PC-3 (cell line): Measurements from ENCODE around the gene MSI2. TPM values are rescaled to one million over a fixed set of nuclear protein-coding genes. Genes with fewer than 3 reads are reported as not detected.

Experiments
- ATAC-seq: fragments of 200-7000 bp; cut with Tn5 transposase; 2 replicates; pipeline ENCODE4 v1.9.1; 2020; ENCODE audit warnings: mild to moderate bottlenecking, moderate library complexity
- BruUV-seq: library from RNA; stranded (reverse); fragments of 400-500 nt; replicated peaks from 2 replicates; lab custom pipeline; 2021; lab: Mats Ljungman, UMichigan
- CTCF ChIA-PET: fragments of 300-600 bp; sonication (Branson Sonifier 250); formaldehyde crosslinking; loops from one replicate; lab custom pipeline; 2022; ENCODE audit warnings: antibody characterized with exemption; lab: Charles Lee
- POLR2A ChIA-PET: fragments of 300-600 bp; sonication (Branson Sonifier 250); formaldehyde crosslinking; loops from one replicate; lab custom pipeline; 2022; ENCODE audit warnings: antibody characterized with exemption; ENCODE audit not compliant: unreplicated experiment; lab: Charles Lee
- DNase-seq: peaks from one replicate; pipeline ENCODE4 v3.0.0-alpha.2; 2015
- H2AFZ ChIP-seq: fragments of 300-600 bp; sonication (generic); 2 replicates; pipeline ENCODE4 v1.6.0; 2016; ENCODE audit warnings: antibody characterized with exemption, low read length
- H3F3A ChIP-seq: fragments of 300-600 bp; sonication (generic); one replicate; pipeline ENCODE4 v1.6.0; 2017; ENCODE audit warnings: antibody characterized with exemption, low read length, control low read depth, mild to moderate bottlenecking; ENCODE audit not compliant: unreplicated experiment
- H3K27ac ChIP-seq: fragments of 300-600 bp; sonication (generic); 2 replicates; pipeline ENCODE4 v1.5.1; 2016; ENCODE audit warnings: mild to moderate bottlenecking, low read length
- H3K27me3 ChIP-seq: fragments of 300-600 bp; sonication (generic); 2 replicates; pipeline ENCODE4 v1.6.1; 2016; ENCODE audit warnings: low read length, mixed read lengths
- H3K36me3 ChIP-seq: fragments of 300-600 bp; sonication (generic); 2 replicates; pipeline ENCODE4 v1.6.1; 2016; ENCODE audit warnings: low read depth, mixed run types, low read length, mixed read lengths
- H3K4me1 ChIP-seq: fragments of 300-600 bp; sonication (generic); 2 replicates; pipeline ENCODE4 v1.5.1; 2016; ENCODE audit warnings: low read length; ENCODE audit not compliant: insufficient read depth
- H3K4me2 ChIP-seq: fragments of 300-600 bp; sonication (generic); 2 replicates; pipeline ENCODE4 v1.6.0; 2016; ENCODE audit warnings: low read length
- H3K4me3 ChIP-seq: fragments of 300-600 bp; sonication (generic); 2 replicates; pipeline ENCODE4 v1.5.1; 2016; ENCODE audit warnings: mild to moderate bottlenecking, low read length, mixed read lengths
- H3K79me2 ChIP-seq: fragments of 300-600 bp; sonication (generic); 2 replicates; pipeline ENCODE4 v1.6.1; 2017; ENCODE audit warnings: low read length, mixed read lengths
- H3K9ac ChIP-seq: fragments of 300-600 bp; sonication (generic); 2 replicates; pipeline ENCODE4 v1.6.0; 2016; ENCODE audit warnings: mild to moderate bottlenecking, low read length
- H3K9me2 ChIP-seq: fragments of 300-600 bp; sonication (generic); replicated peaks from 2 replicates; pipeline ENCODE4 v1.6.1; 2016; ENCODE audit warnings: mixed run types, low read length, mixed read lengths
- H3K9me3 ChIP-seq: fragments of 300-600 bp; sonication (generic); 2 replicates; pipeline ENCODE4 v1.6.1; 2016; ENCODE audit warnings: low read length, mixed read lengths
- H4K20me1 ChIP-seq: fragments of 300-600 bp; sonication (generic); 2 replicates; pipeline ENCODE4 v1.6.1; 2016; ENCODE audit warnings: low read length, mixed read lengths
- EZH2 ChIP-seq: fragments of 300-600 bp; sonication (generic); IDR thresholded peaks from one replicate; pipeline ENCODE4 v1.6.1; 2017; ENCODE audit warnings: antibody characterized with exemption, mild to moderate bottlenecking, low read length; ENCODE audit not compliant: unreplicated experiment
- EZH2phosphoT487 ChIP-seq: fragments of 300-600 bp; sonication (generic); IDR thresholded peaks from 2 replicates; pipeline ENCODE4 v1.6.1; 2018; ENCODE audit warnings: mild to moderate bottlenecking, antibody characterized with exemption, low read length, borderline replicate concordance
- intact Hi-C: fragments of 100-400 bp; cut with micrococcal nuclease; formaldehyde crosslinking; loops from 2 replicates; pipeline ENCODE4 v1.9.0; 2023
- total RNA-seq: library from RNA; depleted of rRNA; stranded (reverse); fragments of >200 nt; gene quantifications from 2 replicates; pipeline ENCODE4 v1.2.3, GENCODE V29; 2014
- TF ChIP-seq, protein P1 (sequence below): fragments of 300-600 bp; sonication (generic); conservative IDR thresholded peaks from 2 replicates; pipeline ENCODE4 v1.5.1; 2017; ENCODE audit warnings: antibody characterized with exemption, low read depth, mild to moderate bottlenecking, low read length

The MSI2 gene
- total RNA-seq, 1 experiment from 2014 or later = 54.7 TPM

DNA sequence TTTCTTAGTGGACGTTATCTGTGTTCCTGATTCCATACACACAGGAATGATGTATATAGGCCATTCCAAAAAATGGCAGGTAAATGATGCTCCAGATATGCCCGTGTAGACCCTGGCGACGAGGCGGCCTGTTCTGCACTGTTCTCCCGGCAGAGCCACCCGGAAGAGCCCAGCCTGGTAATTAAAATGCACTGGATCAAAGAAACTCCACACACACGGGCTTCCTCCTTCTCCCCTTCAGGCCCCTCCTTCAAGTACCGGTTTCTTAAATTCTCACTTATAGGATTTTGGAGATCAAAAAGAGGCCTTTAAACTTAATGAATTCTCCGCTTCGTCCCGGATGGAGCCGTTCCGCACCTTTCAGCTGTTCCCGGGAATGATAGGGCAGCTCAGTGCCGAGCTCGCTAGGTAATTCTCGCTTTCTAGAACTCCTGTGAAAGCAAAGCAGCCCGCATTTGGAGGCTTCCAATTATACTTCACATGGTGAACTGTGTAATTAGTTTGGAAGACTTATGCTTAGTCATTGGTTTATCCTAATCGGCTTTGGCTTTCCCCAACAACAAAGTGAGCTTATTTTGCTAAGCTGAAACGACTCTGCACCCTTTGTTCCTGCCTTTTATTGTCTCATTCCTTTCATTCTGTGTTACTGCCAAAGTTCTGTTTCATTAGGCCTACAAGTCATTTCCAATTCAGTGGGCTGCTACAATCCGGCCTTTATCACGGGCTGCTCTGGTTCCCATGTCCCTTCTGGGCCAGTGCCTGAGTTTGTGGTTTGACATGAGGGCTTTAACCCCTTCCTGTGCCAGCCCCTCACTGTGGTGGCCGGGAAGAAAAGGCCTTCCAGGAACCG is 150.0 kb downstream of the MSI2 start:
- Histone ChIP-seq H3K4me1 (peaks cover 32% of the 10 kb centered on the region), H3K27ac (peak overlapping the region; percentile 96), H3K4me2 (peak overlapping the region; percentile 81), H3K4me3 (no peak overlapping the region), H3K9ac (peak overlapping the region; percentile 84), H3K27me3 (no peaks in the 10 kb centered on the region), H3K79me2 (peaks cover 13% of the 10 kb centered on the region), H3F3A (peaks cover 5% of the 10 kb centered on the region), H3K9me2 (no peaks in the 10 kb centered on the region), H2AFZ (no peak overlapping the region), H3K9me3 (no peaks in the 10 kb centered on the region), H4K20me1 (no peaks in the 10 kb centered on the region), H3K36me3 (no peaks in the 10 kb centered on the region)
- ATAC-seq = peak; percentile 11
- POLR2A ChIA-PET = interaction anchor here (0.5 kb wide), 1 partner anchor 65 kb away, joined by 4 read pairs; no protein-coding TSS in a partner anchor
- intact Hi-C loops = no loop called here
- no TSS peak for BruUV-seq
- TF ChIP-seq, protein P1, sequence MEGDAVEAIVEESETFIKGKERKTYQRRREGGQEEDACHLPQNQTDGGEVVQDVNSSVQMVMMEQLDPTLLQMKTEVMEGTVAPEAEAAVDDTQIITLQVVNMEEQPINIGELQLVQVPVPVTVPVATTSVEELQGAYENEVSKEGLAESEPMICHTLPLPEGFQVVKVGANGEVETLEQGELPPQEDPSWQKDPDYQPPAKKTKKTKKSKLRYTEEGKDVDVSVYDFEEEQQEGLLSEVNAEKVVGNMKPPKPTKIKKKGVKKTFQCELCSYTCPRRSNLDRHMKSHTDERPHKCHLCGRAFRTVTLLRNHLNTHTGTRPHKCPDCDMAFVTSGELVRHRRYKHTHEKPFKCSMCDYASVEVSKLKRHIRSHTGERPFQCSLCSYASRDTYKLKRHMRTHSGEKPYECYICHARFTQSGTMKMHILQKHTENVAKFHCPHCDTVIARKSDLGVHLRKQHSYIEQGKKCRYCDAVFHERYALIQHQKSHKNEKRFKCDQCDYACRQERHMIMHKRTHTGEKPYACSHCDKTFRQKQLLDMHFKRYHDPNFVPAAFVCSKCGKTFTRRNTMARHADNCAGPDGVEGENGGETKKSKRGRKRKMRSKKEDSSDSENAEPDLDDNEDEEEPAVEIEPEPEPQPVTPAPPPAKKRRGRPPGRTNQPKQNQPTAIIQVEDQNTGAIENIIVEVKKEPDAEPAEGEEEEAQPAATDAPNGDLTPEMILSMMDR = no peak
- no peak for TF ChIP-seq EZH2phosphoT487
- no peak for TF ChIP-seq EZH2
- CTCF ChIA-PET = interaction anchor here (0.5 kb wide), 1 partner anchor 341 kb away, joined by 5 read pairs; no protein-coding TSS in a partner anchor
- peak; percentile 14 for DNase-seq

DNA sequence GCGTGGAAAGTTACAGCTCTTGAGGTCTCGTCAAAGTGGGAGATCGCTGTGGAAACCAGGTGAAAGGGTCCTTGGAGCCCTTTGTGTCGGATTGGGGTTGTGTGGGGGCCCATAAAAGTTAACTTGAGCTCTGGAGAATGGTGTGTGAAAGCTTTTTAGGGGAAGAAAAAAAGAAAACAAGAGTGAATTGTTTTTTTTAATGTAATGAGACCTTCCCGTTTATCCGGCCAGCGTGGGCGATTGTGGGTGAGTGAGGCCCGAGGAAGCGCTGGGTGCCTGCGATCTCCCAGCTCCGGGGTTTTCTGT is 150.6 kb downstream of the MSI2 start:
- H3K4me3 ChIP-seq = peak overlapping the region; percentile 57; the same call in 1 of the 2 replicates
- no peaks in the 10 kb centered on the region for H3K9me2 ChIP-seq
- intact Hi-C loops = no loop called here
- DNase-seq (no peak), ATAC-seq (no peak)
- H3K36me3 ChIP-seq = no peaks in the 10 kb centered on the region
- H3K27me3 ChIP-seq = no peaks in the 10 kb centered on the region
- POLR2A ChIA-PET = no interaction called here
- BruUV-seq = no TSS peak
- CTCF ChIA-PET = no interaction called here
- peak overlapping the region; percentile 84 for H3K9ac ChIP-seq
- H3K9me3 ChIP-seq = no peaks in the 10 kb centered on the region
- H3K4me2 ChIP-seq = peak overlapping the region; percentile 81
- H3K4me1 ChIP-seq = peaks cover 32% of the 10 kb centered on the region
- no peaks in the 10 kb centered on the region for H4K20me1 ChIP-seq
- H3K79me2 ChIP-seq = peaks cover 13% of the 10 kb centered on the region
- H3F3A ChIP-seq = peaks cover 5% of the 10 kb centered on the region
- peak overlapping the region; percentile 58; the same call in 1 of the 2 replicates for H2AFZ ChIP-seq
- H3K27ac ChIP-seq = peak overlapping the region; percentile 96
- TF ChIP-seq EZH2phosphoT487 (no peak), EZH2 (no peak)
- TF ChIP-seq, protein P1 = no peak
